Gastroesophageal sphincter (tissue), 4 donors: ENCODE results near the gene YJU2. TPM values are rescaled to one million over a fixed set of nuclear protein-coding genes. Genes with fewer than 3 reads are reported as not detected.
A peak's percentile ranks its signal among the peaks of the same experiment; 100 is the strongest.
"Not testable (repeated sequence)": the region's sequence is repeated elsewhere in the genome, so short reads cannot be mapped to it uniquely, and the experiment has no call there.

Experiments used
- ATAC-seq: fragments of 150-250 bp; one replicate; pipeline ENCODE4 v1.9.1; 2016; ENCODE audit warnings: mild to moderate bottlenecking, moderate library complexity
- H3K27ac ChIP-seq, 4 donors: fragments of 200-600 bp; sonication (generic) in 3 of 4; 1 replicate in 3 of 4; 2 replicates in 1 of 4; pipeline ENCODE4 v1.5.1; 2016 to 2019
- H3K27me3 ChIP-seq: fragments of 200-600 bp; sonication (generic); one replicate; pipeline ENCODE4 v1.5.1; 2019
- H3K36me3 ChIP-seq, 2 donors: fragments of 200-600 bp; sonication (generic); one replicate each; pipeline ENCODE4 v1.5.1; 2019; ENCODE audit warnings: control low read depth in 1 of 2
- H3K4me1 ChIP-seq, 3 donors: fragments of 200-600 bp; sonication (generic); 1 replicate in 2 of 3; 2 replicates in 1 of 3; pipeline ENCODE4 v1.5.1; 2016 to 2019; ENCODE audit warnings: control low read depth in 2 of 3
- H3K4me3 ChIP-seq, 2 donors: fragments of 200-600 bp; sonication (generic); one replicate each; pipeline ENCODE4 v1.5.1; 2019; ENCODE audit warnings: mild to moderate bottlenecking in 1 of 2, moderate library complexity in 1 of 2
- H3K9me3 ChIP-seq, 3 donors: fragments of 200-600 bp; sonication (generic); one replicate each; pipeline ENCODE4 v1.5.1; 2017 to 2019; ENCODE audit warnings: control low read depth in 2 of 3
- CTCF ChIP-seq, 4 experiments: fragments of 200-600 bp in 2 of 4; fragments of 450-650 bp in 2 of 4; sonication (generic) in 1 of 4; IDR thresholded peaks; one replicate each; pipeline ENCODE4 v1.5.1; 2017 to 2019; ENCODE audit warnings: antibody characterized with exemption in 4 of 4, mild to moderate bottlenecking in 2 of 4, moderate library complexity in 2 of 4
- EP300 ChIP-seq: sonication (generic); formaldehyde crosslinking; IDR thresholded peaks from one replicate; pipeline ENCODE4 v1.6.1; 2017; ENCODE audit warnings: antibody characterized with exemption, mild to moderate bottlenecking
- POLR2A ChIP-seq, 2 donors: fragments of 450-650 bp; IDR thresholded peaks; one replicate each; pipeline ENCODE4 v1.6.1; 2017; ENCODE audit warnings: antibody characterized with exemption in 2 of 2, mild to moderate bottlenecking in 2 of 2, moderate library complexity in 1 of 2
- POLR2AphosphoS5 ChIP-seq: sonication (generic); formaldehyde crosslinking; IDR thresholded peaks from one replicate; pipeline ENCODE4 v1.6.1; 2017; ENCODE audit warnings: antibody characterized with exemption
- WGBS, 2 donors: methylation state at CpG; one replicate each; pipeline ENCODE4 v1.1.5; 2018; ENCODE audit warnings: low coverage in 1 of 2; 5-methylcytosine and 5-hydroxymethylcytosine counted together
- total RNA-seq, 4 donors: library from RNA; depleted of rRNA; stranded (reverse); fragments of >200 nt; gene quantifications; one replicate each; pipeline ENCODE4 v1.1.0, GENCODE V29; 2016

YJU2 gene
- total RNA-seq, 4 donors from 2014 or later = 20.0 to 24.6 (median 21.6) TPM

GRCh38 chr19:4279530-4280422 lies 32.9 kb downstream of the YJU2 start:
- no peak overlapping the region for H3K27ac ChIP-seq
- no peak for ATAC-seq
- no peak for TF ChIP-seq POLR2A (IDR thresholded peaks at IDR 0.05)
- TF ChIP-seq POLR2AphosphoS5 = no peak
- no peak for TF ChIP-seq EP300
- no peak for TF ChIP-seq CTCF (IDR thresholded peaks at IDR 0.05)
- peak overlapping the region in 1 of 2 donors; percentile 37 for H3K4me3 ChIP-seq
- H3K36me3 ChIP-seq = no peaks in the 10 kb centered on the region
- peaks cover 77% of the 10 kb centered on the region for H3K27me3 ChIP-seq
- 0 to 3% methylated on average over 7 to 10 of the region's 71 CpGs for WGBS, 2 donors
- no peaks in the 10 kb centered on the region for H3K9me3 ChIP-seq
- peaks cover 0 to 19% (median 9%) of the 10 kb centered on the region in 3 donors for H3K4me1 ChIP-seq

GRCh38 chr19:4284176-4284958 lies 37.5 kb downstream of the YJU2 start:
- H3K4me3 ChIP-seq = no peak overlapping the region
- H3K4me1 ChIP-seq = peaks cover 0 to 9% (median 4%) of the 10 kb centered on the region in 3 donors
- H3K27ac ChIP-seq = no peak overlapping the region
- H3K36me3 ChIP-seq = no peaks in the 10 kb centered on the region
- TF ChIP-seq POLR2AphosphoS5 (no peak), EP300 (no peak), POLR2A (IDR thresholded peaks at IDR 0.05) (no peak), CTCF (IDR thresholded peaks at IDR 0.05) (no peak)
- no peaks in the 10 kb centered on the region for H3K9me3 ChIP-seq
- WGBS, 2 donors = 35 to 45% methylated on average over 12 to 16 of the region's 20 CpGs
- H3K27me3 ChIP-seq = peaks cover 92% of the 10 kb centered on the region
- ATAC-seq = no peak

DNA sequence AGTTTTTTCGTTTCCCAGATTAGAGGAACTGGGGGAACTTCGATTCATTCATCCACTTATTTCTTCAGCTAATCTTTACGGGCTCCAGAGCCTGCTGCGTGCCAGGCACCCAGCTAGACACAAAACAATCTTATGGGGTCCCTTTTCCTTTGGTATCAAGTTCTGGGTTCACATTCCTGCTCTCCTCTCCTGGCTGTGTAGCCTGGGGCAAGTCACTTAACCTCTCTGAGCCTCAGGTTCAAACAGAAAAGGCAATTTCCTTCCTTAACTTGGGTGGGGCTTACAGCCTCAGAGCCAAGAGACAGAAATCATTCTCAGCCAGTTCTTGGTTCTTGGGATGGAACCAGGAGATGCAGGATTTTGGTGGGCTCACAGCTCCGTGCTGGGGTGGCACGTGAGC lies 38.1 kb downstream of the YJU2 start:
- Histone ChIP-seq H3K4me3 (no peak overlapping the region), H3K9me3 (no peaks in the 10 kb centered on the region), H3K36me3 (no peaks in the 10 kb centered on the region), H3K27ac (no peak overlapping the region), H3K4me1 (peaks cover 0 to 3% (median 0%) of the 10 kb centered on the region in 3 donors), H3K27me3 (peaks cover 90% of the 10 kb centered on the region)
- no peak for ATAC-seq
- 58 to 60% methylated on average over 2 to 4 of the region's 6 CpGs for WGBS, 2 donors
- TF ChIP-seq EP300 (no peak), CTCF (IDR thresholded peaks at IDR 0.05) (no peak), POLR2A (IDR thresholded peaks at IDR 0.05) (no peak), POLR2AphosphoS5 (no peak)

DNA sequence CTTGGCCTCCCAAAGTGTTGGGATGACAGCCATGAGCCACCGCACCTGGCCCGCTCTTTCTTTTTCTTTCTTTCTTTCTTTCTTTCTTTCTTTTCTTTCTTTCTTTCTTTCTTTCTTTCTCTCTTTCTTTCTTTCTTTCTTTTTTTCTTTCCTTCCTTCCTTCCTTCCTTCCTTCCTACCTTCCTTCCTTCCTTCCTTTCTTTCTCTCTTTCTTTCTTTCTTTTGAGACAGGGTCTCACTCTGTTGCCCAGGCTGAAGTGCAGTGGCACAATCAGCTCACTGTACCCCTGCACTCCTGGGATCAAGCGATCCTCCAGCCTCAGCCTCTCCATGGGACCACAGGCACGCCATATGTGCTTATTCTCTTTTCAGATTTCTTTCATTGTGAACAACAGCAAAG lies 39.3 kb downstream of the YJU2 start:
- H3K27me3 ChIP-seq = peaks cover 90% of the 10 kb centered on the region
- not testable (repeated sequence) for H3K4me3 ChIP-seq, H3K4me1 ChIP-seq, H3K36me3 ChIP-seq, ATAC-seq, H3K27ac ChIP-seq, H3K9me3 ChIP-seq
- 63% methylated on average over 4 of the region's 4 CpGs; no CpG with 5 or more reads in 1 of the 2 donors for WGBS, 2 donors

GRCh38 chr19:4288091-4288777 lies 41.4 kb downstream of the YJU2 start:
- WGBS, 2 donors = 58 to 78% methylated on average over 2 to 10 of the region's 16 CpGs
- peaks cover 88% of the 10 kb centered on the region for H3K27me3 ChIP-seq

More at GRCh38 chr19:4288091-4288777, 41.4 kb downstream of the YJU2 start:
- Histone ChIP-seq H3K27ac (no peak overlapping the region), H3K36me3 (no peaks in the 10 kb centered on the region), H3K4me3 (no peak overlapping the region), H3K4me1 (no peaks in the 10 kb centered on the region), H3K9me3 (no peaks in the 10 kb centered on the region)
- ATAC-seq = no peak
- TF ChIP-seq POLR2AphosphoS5 = no peak
- TF ChIP-seq CTCF (IDR thresholded peaks at IDR 0.05) = no peak
- TF ChIP-seq POLR2A (IDR thresholded peaks at IDR 0.05) = no peak
- no peak for TF ChIP-seq EP300
